Caco-2 (cell line): Measurements from ENCODE around the gene LAMC1. TPM values are rescaled to one million over a fixed set of nuclear protein-coding genes. Genes with fewer than 3 reads are reported as not detected.

ENCODE experiments used
- BruUV-seq: library from RNA; stranded (reverse); fragments of 400-500 nt; replicated peaks from 2 replicates; lab custom pipeline; 2021; lab: Mats Ljungman, UMichigan
- CTCF ChIA-PET: fragments of 300-600 bp; sonication (Branson Sonifier 250); formaldehyde crosslinking; loops from one replicate; lab custom pipeline; 2022; ENCODE audit warnings: antibody characterized with exemption; lab: Charles Lee
- POLR2A ChIA-PET: fragments of 300-600 bp; sonication (Branson Sonifier 250); formaldehyde crosslinking; loops from one replicate; lab custom pipeline; 2022; ENCODE audit warnings: antibody characterized with exemption; lab: Charles Lee
- DNase-seq, 2 experiments: peaks; one replicate each; pipeline versions ENCODE4 v3.0.0 to v3.0.0-alpha.2; 2020 to 2022
- H3K27me3 ChIP-seq: replicated peaks from 2 replicates; pipeline ENCODE4 v1.6.0; 2011; ENCODE audit warnings: low read length; ENCODE audit not compliant: control insufficient read depth, insufficient read depth
- H3K36me3 ChIP-seq: 2 replicates; pipeline ENCODE4 v1.5.1; 2011; ENCODE audit warnings: low read length; ENCODE audit not compliant: control insufficient read depth, insufficient read depth
- H3K4me1 ChIP-seq: fragments of 250-450 bp; sonication (Bioruptor Pico); 2 replicates; pipeline ENCODE4 v1.5.1; 2020; ENCODE audit warnings: mild to moderate bottlenecking
- H3K4me3 ChIP-seq: 2 replicates; pipeline ENCODE4 v1.5.1; 2011; ENCODE audit warnings: low read depth, mild to moderate bottlenecking, control low read depth, low read length
- H3K9me3 ChIP-seq: fragments of 250-450 bp; sonication (Bioruptor Pico); 2 replicates; pipeline ENCODE4 v1.5.1; 2020; ENCODE audit warnings: mild to moderate bottlenecking, moderate library complexity
- H3K27ac Mint-ChIP-seq: one replicate; pipeline ENCODE4 v1.8.0; 2022; ENCODE audit warnings: mixed read lengths; ENCODE audit not compliant: unreplicated experiment
- H3K27me3 Mint-ChIP-seq: one replicate; pipeline ENCODE4 v1.8.0; 2022; ENCODE audit warnings: mixed read lengths; ENCODE audit not compliant: insufficient read depth, unreplicated experiment
- H3K36me3 Mint-ChIP-seq: one replicate; pipeline ENCODE4 v1.8.0; 2022; ENCODE audit warnings: mild to moderate bottlenecking, mixed read lengths; ENCODE audit not compliant: insufficient read depth, unreplicated experiment
- H3K4me1 Mint-ChIP-seq: one replicate; pipeline ENCODE4 v1.8.0; 2022; ENCODE audit warnings: low read depth, mixed read lengths; ENCODE audit not compliant: unreplicated experiment
- H3K4me3 Mint-ChIP-seq: one replicate; pipeline ENCODE4 v1.8.0; 2022; ENCODE audit warnings: mild to moderate bottlenecking, moderate library complexity, mixed read lengths; ENCODE audit not compliant: unreplicated experiment
- H3K9me3 Mint-ChIP-seq: one replicate; pipeline ENCODE4 v1.8.0; 2022; ENCODE audit warnings: mixed read lengths; ENCODE audit not compliant: unreplicated experiment
- CTCF ChIP-seq, 2 experiments: fragments of 200-600 bp in 1 of 2; IDR thresholded peaks; 1 replicate in 1 of 2; 2 replicates in 1 of 2; pipeline versions ENCODE4 v1.5.1 to v1.8.0; 2011 to 2022; ENCODE audit warnings: antibody characterized with exemption in 1 of 2, control low read depth in 1 of 2, inconsistent platforms in 1 of 2, low read depth in 1 of 2, low read length in 1 of 2, mild to moderate bottlenecking in 1 of 2, moderate library complexity in 1 of 2; ENCODE audit not compliant: insufficient read depth in 1 of 2, severe bottlenecking in 1 of 2, unreplicated experiment in 1 of 2
- intact Hi-C: fragments of 100-400 bp; cut with micrococcal nuclease; formaldehyde crosslinking; loops from one replicate; pipeline ENCODE4 v1.10.0; 2022; ENCODE audit not compliant: unreplicated experiment
- total RNA-seq: library from RNA; stranded (reverse); gene quantifications from 2 replicates; pipeline ENCODE4 v1.2.3, GENCODE V29; 2022

The LAMC1 gene
- total RNA-seq, 1 experiment from 2014 or later = 323 TPM

- Histone ChIP-seq H3K4me1 (peaks cover 60% of the 10 kb centered on the region), H3K9me3 (no peaks in the 10 kb centered on the region), H3K27me3 (no peaks in the 10 kb centered on the region), H3K36me3 (peaks cover 3% of the 10 kb centered on the region; the same call in 1 of the 2 replicates), H3K4me3 (no peak overlapping the region)
- peaks cover 64% of the 10 kb centered on the region for H3K36me3 Mint-ChIP-seq
- no peak for DNase-seq
- no TSS peak for BruUV-seq
- no peak overlapping the region for H3K27ac Mint-ChIP-seq
- no peak overlapping the region for H3K4me3 Mint-ChIP-seq
- CTCF ChIA-PET = interaction anchor here (0.6 kb wide), 1 partner anchor 444 kb away, joined by 5 read pairs; no protein-coding TSS in a partner anchor
- intact Hi-C loops = no loop called here
- no peaks in the 10 kb centered on the region for H3K27me3 Mint-ChIP-seq
- POLR2A ChIA-PET = no interaction called here
- no peak for TF ChIP-seq CTCF (IDR thresholded peaks at IDR 0.05; ENCODE audit: insufficient read depth in 1 of 2, low read depth in 1 of 2, low read length in 1 of 2, severe bottlenecking in 1 of 2, unreplicated experiment in 1 of 2)
- H3K9me3 Mint-ChIP-seq = no peaks in the 10 kb centered on the region
- H3K4me1 Mint-ChIP-seq = peaks cover 32% of the 10 kb centered on the region
Measured at GRCh38 chr1:183032122-183032921, 9.1 kb downstream of the LAMC1 start.

GRCh38 chr1:183033205-183033604 lies 10.0 kb downstream of the LAMC1 start:
- peaks cover 56% of the 10 kb centered on the region for H3K4me1 ChIP-seq
- ChIA-PET CTCF (interaction anchor here (0.6 kb wide), 1 partner anchor 443 kb away, joined by 5 read pairs; no protein-coding TSS in a partner anchor), POLR2A (no interaction called here)
- intact Hi-C loops = no loop called here
- no peaks in the 10 kb centered on the region for H3K9me3 ChIP-seq
- H3K4me1 Mint-ChIP-seq = peaks cover 30% of the 10 kb centered on the region
- H3K4me3 Mint-ChIP-seq = no peak overlapping the region
- no peaks in the 10 kb centered on the region for H3K27me3 Mint-ChIP-seq
- no peaks in the 10 kb centered on the region for H3K27me3 ChIP-seq
- TF ChIP-seq CTCF (IDR thresholded peaks at IDR 0.05; ENCODE audit: insufficient read depth in 1 of 2, low read depth in 1 of 2, low read length in 1 of 2, severe bottlenecking in 1 of 2, unreplicated experiment in 1 of 2) = no peak
- H3K27ac Mint-ChIP-seq = no peak overlapping the region
- BruUV-seq = no TSS peak
- DNase-seq = no peak
- H3K36me3 ChIP-seq = peaks cover 3% of the 10 kb centered on the region; the same call in 1 of the 2 replicates
- H3K4me3 ChIP-seq = no peak overlapping the region
- no peaks in the 10 kb centered on the region for H3K9me3 Mint-ChIP-seq
- H3K36me3 Mint-ChIP-seq = peaks cover 69% of the 10 kb centered on the region

DNA sequence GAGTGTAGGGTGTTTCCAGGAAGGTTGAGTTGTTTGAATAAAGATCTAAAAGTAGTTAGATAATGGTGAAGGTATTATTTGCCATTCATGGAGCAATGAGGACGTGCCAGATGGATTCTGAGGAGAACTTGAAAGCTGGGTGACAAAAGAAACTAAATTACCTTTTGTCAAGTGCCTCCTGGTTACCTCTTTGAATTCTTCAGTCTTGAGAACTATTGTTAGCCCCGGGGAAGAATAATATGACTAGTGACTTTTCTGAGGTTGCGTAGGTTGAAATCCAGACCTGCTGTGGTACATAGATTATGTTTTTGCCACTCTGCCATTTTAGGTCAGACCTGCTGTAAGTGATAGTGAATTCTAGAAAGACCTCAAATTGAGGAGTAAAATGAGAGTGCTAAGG lies 11.5 kb downstream of the LAMC1 start:
- Histone ChIP-seq H3K4me3 (no peak overlapping the region), H3K9me3 (no peaks in the 10 kb centered on the region), H3K36me3 (peaks cover 3% of the 10 kb centered on the region; the same call in 1 of the 2 replicates), H3K4me1 (peaks cover 49% of the 10 kb centered on the region), H3K27me3 (no peaks in the 10 kb centered on the region)
- no peaks in the 10 kb centered on the region for H3K27me3 Mint-ChIP-seq
- POLR2A ChIA-PET = no interaction called here
- intact Hi-C loops = no loop called here
- H3K9me3 Mint-ChIP-seq = no peaks in the 10 kb centered on the region
- CTCF ChIA-PET = no interaction called here
- TF ChIP-seq CTCF (IDR thresholded peaks at IDR 0.05; ENCODE audit: insufficient read depth in 1 of 2, low read depth in 1 of 2, low read length in 1 of 2, severe bottlenecking in 1 of 2, unreplicated experiment in 1 of 2) = no peak
- no peak overlapping the region for H3K4me3 Mint-ChIP-seq
- no peak overlapping the region for H3K27ac Mint-ChIP-seq
- no TSS peak for BruUV-seq
- no peak for DNase-seq
- peaks cover 63% of the 10 kb centered on the region for H3K36me3 Mint-ChIP-seq
- H3K4me1 Mint-ChIP-seq = peaks cover 18% of the 10 kb centered on the region
